Fibroblast of skin of right quadriceps (primary cell): ENCODE results near the gene SH3RF2.

Experiments used
- DNase-seq: peaks from one replicate; pipeline ENCODE4 v3.0.0-alpha.2; 2013

Gene SH3RF2

DNA sequence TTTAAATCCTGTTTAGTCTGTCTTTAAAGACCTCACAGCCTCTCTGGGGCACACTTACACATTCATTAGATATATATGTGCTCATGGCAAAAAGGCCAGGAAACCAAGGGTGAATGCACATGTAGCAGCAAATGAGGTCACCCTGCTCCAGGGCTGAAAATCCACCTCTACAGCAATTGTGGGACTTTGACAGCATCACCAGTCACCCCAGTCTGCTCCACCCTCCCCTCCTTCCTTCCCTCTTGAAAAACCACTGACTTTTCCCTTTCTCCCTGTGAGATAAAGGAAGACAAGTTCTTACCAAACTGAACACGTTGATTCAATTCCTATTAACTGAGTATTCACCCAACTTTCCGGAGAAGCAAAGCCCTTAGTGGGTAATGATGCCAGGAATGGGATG is 15.2 kb upstream of the SH3RF2 start:
- no peak for DNase-seq

DNA sequence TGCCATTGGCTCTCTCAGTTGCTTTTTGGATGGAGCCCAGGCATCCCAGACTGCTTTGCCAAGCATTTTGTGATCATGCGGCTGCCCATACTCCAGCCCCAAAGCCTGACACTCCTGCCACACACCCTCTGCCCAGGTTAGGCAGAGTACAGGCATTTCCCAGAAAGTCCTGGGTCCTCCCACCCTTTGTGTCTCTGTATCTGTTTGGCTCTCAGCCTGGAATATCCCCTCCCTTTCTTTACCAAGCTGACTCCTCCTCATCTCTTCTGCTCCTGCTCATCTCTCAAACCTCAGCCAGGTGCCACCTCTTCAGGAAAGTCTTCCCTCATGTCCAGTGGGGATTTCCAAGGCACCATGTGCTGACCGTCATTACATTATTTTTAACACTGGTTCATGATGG is 14.3 kb upstream of the SH3RF2 start:
- no peak for DNase-seq

- no peak for DNase-seq
Observed at GRCh38 chr5:145923405-145923804, 13.0 kb upstream of the SH3RF2 start.

- DNase-seq, result no peak
Observed at GRCh38 chr5:145924849-145925248, 11.5 kb upstream of the SH3RF2 start.

DNA sequence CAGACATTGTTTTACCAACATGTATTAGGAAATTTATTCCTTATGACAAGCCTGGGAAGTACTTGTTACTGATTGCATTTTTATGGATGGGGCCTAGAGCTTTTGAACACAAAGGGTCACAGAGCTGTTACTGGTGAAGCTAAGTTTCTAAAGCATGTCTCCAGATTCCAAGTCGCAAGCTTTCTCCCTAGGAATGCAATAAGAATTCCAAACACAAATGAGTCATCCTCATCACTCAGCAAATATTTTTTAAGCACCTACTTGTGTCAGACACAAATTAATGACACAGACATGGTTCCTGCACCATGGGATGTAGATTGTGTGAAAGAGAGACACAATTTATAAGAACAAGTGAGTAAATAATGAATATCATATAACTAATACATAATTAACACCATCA is 11.0 kb upstream of the SH3RF2 start:
- peak; percentile 96 for DNase-seq

- peak; percentile 88 for DNase-seq
Observed at GRCh38 chr5:145925803-145926202, 10.6 kb upstream of the SH3RF2 start.

- no peak for DNase-seq
Observed at GRCh38 chr5:145931718-145932117, 4.7 kb upstream of the SH3RF2 start.

GRCh38 chr5:145934276-145934675 is 2.1 kb upstream of the SH3RF2 start:
- DNase-seq, result no peak

DNA sequence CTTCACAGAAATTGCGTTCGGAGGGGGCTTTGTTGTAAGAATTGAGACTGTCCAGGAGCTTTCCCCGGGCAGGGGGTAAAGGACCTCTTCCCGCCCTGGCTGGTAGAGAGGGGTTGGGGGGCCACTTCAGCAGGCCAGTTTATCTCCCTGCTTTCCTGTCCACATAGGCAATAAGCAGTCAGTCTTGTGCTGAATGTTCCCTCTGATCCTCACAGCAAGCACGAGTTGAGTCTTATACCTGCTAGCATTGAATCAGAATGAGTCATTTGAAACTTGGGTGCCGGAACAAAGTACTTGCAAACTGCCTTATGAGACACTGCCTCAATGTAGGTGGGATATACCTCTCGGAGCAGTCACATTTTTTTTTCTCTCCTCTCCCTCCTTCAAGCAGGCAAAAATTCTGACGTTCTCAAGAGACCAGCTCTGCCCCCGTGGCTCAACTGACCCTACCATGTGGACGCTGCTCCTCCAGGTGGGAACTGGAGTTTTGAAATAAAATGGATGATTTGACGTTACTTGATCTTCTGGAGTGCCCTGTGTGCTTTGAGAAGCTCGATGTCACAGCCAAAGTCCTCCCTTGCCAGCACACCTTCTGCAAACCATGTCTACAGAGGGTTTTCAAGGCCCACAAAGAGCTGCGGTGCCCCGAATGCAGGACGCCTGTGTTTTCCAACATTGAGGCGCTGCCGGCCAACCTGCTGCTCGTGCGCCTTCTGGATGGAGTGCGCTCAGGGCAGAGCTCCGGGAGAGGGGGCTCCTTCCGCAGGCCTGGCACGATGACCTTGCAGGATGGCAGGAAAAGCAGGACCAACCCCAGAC is 1.3 kb downstream of the SH3RF2 start:
- DNase-seq, result peak; percentile 47

DNA sequence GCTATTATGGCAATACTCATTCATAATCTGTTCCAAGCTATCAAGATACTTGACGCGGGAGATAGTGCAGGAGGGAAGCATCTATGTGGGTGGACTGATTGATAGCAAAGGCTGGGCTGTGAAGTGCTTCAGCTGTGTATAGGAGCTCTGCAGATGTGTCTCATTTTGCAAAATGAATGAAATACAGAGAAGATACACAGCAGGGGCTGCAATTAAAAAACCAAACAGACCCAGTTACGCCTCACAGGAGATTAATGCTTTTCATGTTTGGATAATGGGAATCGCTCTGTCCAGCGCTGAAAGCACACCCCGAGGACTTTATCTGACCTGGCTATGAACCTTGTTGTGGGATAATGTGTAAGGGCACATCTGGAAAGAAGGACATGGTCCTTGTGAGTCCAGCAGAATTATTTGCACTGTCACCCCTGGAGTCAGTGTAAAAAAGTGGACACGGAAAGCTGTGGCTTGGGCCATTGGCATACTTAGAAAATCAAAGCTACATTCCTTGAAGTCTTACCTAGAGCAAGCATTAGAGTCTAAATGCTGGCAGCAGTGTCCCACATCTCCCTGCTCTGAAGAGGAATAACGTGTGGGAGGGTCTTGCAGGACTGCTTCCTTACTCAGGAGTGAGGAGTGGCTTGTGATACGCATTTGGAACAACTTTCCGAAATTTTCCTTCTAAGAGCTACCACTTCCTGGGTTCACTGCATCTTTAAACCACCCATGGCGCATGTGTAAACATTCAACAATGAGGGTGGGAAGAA is 2.6 kb downstream of the SH3RF2 start:
- DNase-seq, result no peak

DNA sequence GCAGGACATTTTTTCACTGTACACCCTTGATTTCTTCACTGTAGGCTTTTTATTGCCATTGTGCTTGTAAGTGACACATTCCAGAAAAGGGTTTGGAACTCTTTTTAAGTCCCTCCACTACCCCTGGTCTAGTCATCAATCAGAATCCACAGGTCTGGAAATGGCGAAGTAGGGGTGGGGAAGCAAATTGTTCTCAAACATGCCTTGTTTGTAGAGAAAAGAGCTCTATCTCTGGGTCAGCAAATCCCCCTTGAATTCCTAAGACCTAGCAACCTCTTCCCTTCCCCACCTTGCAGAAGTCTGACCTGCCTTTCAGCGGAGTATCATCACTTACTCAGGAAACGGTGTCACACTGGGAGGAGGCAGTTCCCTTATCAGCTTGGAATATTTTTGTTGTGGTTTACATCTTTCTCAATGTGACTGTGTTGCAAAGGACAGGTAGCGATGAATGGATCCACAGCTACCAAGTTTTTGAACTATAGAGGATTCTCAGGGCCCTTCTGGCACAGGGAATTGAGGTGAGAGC is 3.2 kb downstream of the SH3RF2 start:
- DNase-seq, result no peak

- DNase-seq, result no peak
Observed at GRCh38 chr5:145941096-145941447, 4.7 kb downstream of the SH3RF2 start.

DNA sequence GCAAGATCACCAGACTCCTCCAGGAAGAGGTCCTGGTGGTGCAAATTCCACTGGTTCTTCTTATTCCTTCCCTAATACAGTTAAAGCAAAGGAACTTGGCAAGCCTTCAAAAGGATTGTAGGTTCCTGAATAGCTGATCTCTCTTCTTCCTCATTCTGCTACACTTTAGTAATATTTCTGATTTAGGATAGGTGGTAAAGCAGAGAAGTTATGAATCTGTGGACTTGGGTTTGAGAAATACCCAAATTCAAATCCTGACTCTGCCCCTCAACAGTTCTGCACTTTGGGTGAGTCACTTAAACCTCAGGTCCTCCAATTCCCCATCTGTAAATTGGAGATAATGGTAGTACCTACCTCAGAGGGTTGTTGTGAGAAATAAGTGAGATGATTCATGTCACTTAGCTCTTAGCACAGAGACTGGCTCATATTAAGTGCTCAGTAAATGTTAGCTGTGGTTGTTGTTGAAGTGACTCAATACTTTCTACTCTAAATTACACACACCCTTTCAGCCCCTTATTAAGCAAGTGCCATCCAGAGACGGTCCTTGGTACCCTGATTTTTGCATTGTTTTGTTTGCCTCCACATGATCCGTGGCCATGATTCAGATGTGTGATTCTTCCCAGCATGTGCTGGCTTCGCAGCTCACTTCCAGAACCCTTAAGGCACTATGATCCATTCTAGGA is 5.2 kb downstream of the SH3RF2 start:
- DNase-seq, result peak; percentile 32

DNA sequence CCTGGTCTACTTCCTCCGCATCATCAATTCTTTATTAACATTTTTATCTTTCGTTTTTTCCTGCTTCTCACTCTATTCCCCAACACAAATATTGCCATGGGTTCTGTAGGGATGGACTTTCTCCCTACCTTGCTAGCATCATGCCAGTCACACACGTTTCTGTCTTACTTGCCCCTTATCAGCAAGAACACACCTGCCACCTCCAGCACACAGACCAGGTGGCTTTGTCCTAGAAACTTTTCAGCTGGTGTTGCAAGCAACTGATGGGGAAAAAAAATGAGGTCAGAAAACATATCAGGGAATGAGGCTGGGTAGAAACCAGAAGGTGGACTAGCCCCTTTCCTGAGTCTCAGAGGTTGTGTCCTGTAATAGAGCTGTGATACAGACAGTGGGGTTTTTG is 5.8 kb downstream of the SH3RF2 start:
- DNase-seq, result no peak

- no peak for DNase-seq
Observed at GRCh38 chr5:145942749-145943148, 6.4 kb downstream of the SH3RF2 start.

- peak; percentile 49 for DNase-seq
Observed at GRCh38 chr5:145943674-145944121, 7.3 kb downstream of the SH3RF2 start.

- no peak for DNase-seq
Observed at GRCh38 chr5:145944328-145944727, 8.0 kb downstream of the SH3RF2 start.

DNA sequence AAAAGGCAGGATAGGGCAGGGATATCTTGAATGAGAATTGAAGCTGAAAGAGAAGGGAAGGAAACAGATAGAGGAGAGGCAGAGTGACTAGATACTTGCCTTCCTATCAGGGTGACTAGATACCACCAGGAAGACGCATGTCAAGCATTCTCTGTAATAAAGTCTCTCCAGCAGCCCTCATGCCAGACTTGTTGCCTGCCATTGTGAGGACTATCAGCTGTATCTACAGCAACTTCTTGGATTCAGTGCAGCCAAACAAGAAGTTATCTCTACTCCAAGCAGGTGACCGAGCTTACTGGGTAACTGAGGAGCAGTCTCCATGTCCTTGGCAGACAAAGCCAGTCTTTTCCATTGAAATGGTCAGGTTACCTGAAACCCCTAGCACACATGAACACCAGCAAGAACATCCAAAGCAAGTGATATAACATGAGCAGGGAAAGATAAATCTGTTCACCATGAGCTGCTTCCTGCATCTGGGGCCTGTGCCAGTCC is 9.3 kb downstream of the SH3RF2 start:
- no peak for DNase-seq

DNA sequence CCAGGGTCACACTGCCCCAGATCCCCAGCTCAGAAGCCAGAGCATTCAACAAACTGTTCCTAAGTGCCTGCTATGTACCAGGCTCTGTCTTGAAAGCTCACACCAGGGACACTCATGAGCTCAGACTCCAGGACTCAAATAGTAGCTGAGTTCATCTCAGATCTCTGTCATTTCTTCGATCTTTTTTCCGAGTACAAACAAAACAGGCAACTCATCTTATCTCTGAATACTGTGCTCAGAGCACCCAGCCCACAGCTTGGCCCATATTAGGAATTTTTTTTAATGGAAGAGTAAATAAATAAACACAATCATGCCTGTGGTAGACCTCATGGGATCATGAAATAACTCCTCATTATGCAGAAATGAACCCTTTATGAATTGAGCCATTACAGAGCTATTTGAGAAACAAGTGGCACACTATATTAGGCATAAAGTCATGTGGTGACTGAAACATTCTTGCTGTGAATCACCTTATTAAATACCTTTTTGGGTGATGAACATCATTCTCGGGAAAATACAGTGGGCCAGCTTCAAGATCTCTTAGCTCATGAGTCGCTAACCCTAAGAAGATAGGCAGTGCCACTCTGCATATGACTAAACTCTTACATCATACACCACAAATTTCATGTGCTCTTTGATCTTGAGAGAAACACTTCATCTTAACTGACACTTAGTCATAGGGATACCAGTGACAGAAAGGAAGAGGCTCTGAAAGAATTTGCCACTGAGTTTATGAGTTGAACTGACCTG is 9.9 kb downstream of the SH3RF2 start:
- peak; percentile 88 for DNase-seq

DNA sequence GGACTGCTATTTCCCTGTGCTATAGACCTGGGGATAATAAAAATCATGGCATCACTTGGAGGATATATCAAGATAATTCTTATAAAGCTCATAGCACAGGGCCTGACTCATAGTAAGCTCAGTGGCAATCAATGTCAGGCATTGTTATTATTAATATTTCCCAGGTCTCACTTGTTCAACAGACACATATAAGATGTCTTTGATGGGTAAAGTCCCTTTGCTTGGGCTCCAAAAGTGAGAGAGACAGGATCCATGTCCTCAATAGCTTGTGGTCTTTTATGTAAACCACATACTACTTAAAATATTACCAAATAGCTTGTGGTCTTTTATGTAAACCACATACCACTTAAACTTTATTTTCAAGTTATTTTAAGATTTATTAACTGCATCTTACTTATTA is 11.2 kb downstream of the SH3RF2 start:
- DNase-seq, result no peak

DNA sequence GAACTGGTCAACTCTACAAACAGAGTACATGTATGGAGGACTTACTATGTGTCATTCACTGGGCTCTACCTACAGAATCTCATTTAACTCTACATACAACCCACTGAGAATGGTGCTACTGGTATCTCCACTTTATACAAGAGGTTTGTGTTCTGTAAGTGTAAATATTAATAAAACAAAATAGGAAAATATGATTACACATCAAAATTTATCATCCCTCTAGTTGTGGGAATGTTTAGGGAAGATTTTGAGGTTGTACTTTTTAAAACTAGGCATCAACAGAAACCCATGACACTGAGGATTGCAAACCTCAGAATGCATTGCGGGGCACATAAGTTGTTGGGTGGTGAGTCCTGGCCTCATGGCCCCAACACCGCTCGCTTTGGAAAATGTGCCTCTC is 11.7 kb downstream of the SH3RF2 start:
- DNase-seq, result no peak

DNA sequence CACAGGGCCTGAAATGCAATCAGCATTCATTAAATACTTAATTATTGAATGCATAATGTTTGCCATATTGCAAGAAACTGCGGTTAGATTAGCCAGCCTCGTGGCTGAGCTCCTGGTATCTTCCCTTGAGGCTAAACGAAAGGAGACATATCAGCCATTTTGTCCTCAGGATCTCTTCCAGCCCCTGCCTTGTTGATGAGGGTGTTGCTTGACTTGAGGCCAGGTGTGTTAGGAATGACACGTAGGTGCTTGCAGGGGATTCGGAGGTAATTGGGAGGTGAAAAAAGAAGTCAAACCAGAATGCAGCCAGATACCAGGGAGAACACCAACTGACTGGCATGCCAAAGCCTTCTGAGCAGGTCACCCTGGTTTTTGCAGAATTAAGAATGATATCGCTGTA is 12.5 kb downstream of the SH3RF2 start:
- DNase-seq, result no peak

- DNase-seq, result no peak
Observed at GRCh38 chr5:145949474-145949873, 13.1 kb downstream of the SH3RF2 start.
